K562 (cell line): Measurements from ENCODE around the gene GPR3. TPM values are rescaled to one million over a fixed set of nuclear protein-coding genes. Genes with fewer than 3 reads are reported as not detected.

ENCODE experiments used
- BCLAF1 ChIP-seq, 2 experiments: fragments of 450-650 bp in 1 of 2; IDR thresholded peaks; 2 replicates each; pipeline ENCODE4 v1.6.1; 2011 to 2017; ENCODE audit warnings: low read depth in 2 of 2, antibody characterized with exemption in 1 of 2, borderline replicate concordance in 1 of 2, low read length in 1 of 2, mild to moderate bottlenecking in 1 of 2, mixed read lengths in 1 of 2; ENCODE audit not compliant: control insufficient read depth in 1 of 2
- CBX5 ChIP-seq: IDR thresholded peaks from 2 replicates; pipeline ENCODE4 v1.6.1; 2014; ENCODE audit warnings: low read depth, borderline replicate concordance
- CTCF ChIP-seq, 3 experiments: IDR thresholded peaks in 2 of 3; conservative IDR thresholded peaks in 1 of 3; 2 replicates each; pipeline ENCODE4 v1.5.1; 2011 to 2012; ENCODE audit warnings: low read length in 3 of 3, mild to moderate bottlenecking in 3 of 3, control low read depth in 2 of 3, improper control_type of control experiment in 1 of 3, inconsistent platforms in 1 of 3, low read depth in 1 of 3, mixed read lengths in 1 of 3, moderate library complexity in 1 of 3; ENCODE audit not compliant: insufficient read depth in 2 of 3
- HNRNPH1 ChIP-seq: fragments of 200-400 bp; formaldehyde crosslinking; optimal IDR thresholded peaks from 2 replicates; pipeline ENCODE3; 2017; ENCODE audit warnings: low read depth, mild to moderate bottlenecking, low read length, moderate library complexity
- JUND ChIP-seq, 2 experiments: IDR thresholded peaks; 2 replicates in 1 of 2; 3 replicates in 1 of 2; pipeline ENCODE4 v1.6.1; 2011; ENCODE audit warnings: borderline replicate concordance in 2 of 2, low read depth in 2 of 2, low read length in 2 of 2, improper control_type of control experiment in 1 of 2, missing biosample characterization in 1 of 2, missing genetic modification characterization in 1 of 2, missing genetic modification reagents in 1 of 2
- KAT8 ChIP-seq: fragments of 450-650 bp; IDR thresholded peaks from 2 replicates; pipeline ENCODE4 v1.6.1; 2016; ENCODE audit warnings: low read depth, mild to moderate bottlenecking
- NBN ChIP-seq: fragments of 450-650 bp; IDR thresholded peaks from 2 replicates; pipeline ENCODE4 v1.6.1; 2016; ENCODE audit warnings: low read depth, mild to moderate bottlenecking
- NR2C1 ChIP-seq, 2 experiments: fragments of 450-650 bp; IDR thresholded peaks; 2 replicates each; pipeline ENCODE4 v1.6.1; 2017; ENCODE audit warnings: mild to moderate bottlenecking in 2 of 2, antibody characterized with exemption in 1 of 2, inconsistent platforms in 1 of 2, missing compliant biosample characterization in 1 of 2, missing genetic modification characterization in 1 of 2
- NR3C1 ChIP-seq: sonication (generic); formaldehyde crosslinking; IDR thresholded peaks from 2 replicates; pipeline ENCODE4 v1.8.1; 2022; ENCODE audit warnings: missing genetic modification reagents
- POLR2B ChIP-seq: fragments of 450-650 bp; IDR thresholded peaks from 2 replicates; pipeline ENCODE4 v1.6.1; 2018; ENCODE audit warnings: low read depth; ENCODE audit not compliant: partially characterized antibody
- RBM25 ChIP-seq: fragments of 200-400 bp; formaldehyde crosslinking; IDR thresholded peaks from 2 replicates; pipeline ENCODE4 v1.6.1; 2018; ENCODE audit warnings: low read length, low read depth, moderate library complexity; ENCODE audit not compliant: severe bottlenecking
- STAG1 ChIP-seq: sonication (generic); formaldehyde crosslinking; IDR thresholded peaks from 2 replicates; pipeline ENCODE4 v1.5.0; 2020; ENCODE audit warnings: missing genetic modification reagents, borderline replicate concordance
- TOE1 ChIP-seq, 2 experiments: fragments of 450-650 bp in 1 of 2; sonication (generic) in 1 of 2; formaldehyde crosslinking in 1 of 2; IDR thresholded peaks; 2 replicates each; pipeline versions ENCODE4 v1.7.1 to v1.8.0; 2016 to 2022; ENCODE audit warnings: borderline replicate concordance in 2 of 2, mild to moderate bottlenecking in 2 of 2, antibody characterized with exemption in 1 of 2, inconsistent platforms in 1 of 2, low read depth in 1 of 2, missing genetic modification reagents in 1 of 2, moderate library complexity in 1 of 2
- ZNF583 ChIP-seq: fragments of 250-450 bp; sonication (Bioruptor Pico); IDR thresholded peaks from 2 replicates; pipeline ENCODE4 v1.4.0; 2020
- ZNF609 ChIP-seq: sonication (generic); formaldehyde crosslinking; IDR thresholded peaks from 2 replicates; pipeline ENCODE4 v1.8.1; 2023; ENCODE audit warnings: missing genetic modification reagents, mild to moderate bottlenecking, borderline replicate concordance
- ZNF79 ChIP-seq: fragments of 250-450 bp; sonication (Bioruptor Pico); IDR thresholded peaks from 2 replicates; pipeline ENCODE4 v1.4.0; 2020; ENCODE audit warnings: low read depth, mild to moderate bottlenecking, moderate library complexity
- polyA plus RNA-seq, 8 experiments: library from polyadenylated mRNA; depleted of rRNA in 4 of 8; stranded (reverse) in 5 of 8; unstranded in 3 of 8; fragments of >200 nt; fragmentation: Nextera tagmentation in 2 of 8; fragmentation: Illumina TruSeq in 1 of 8; extraction: Ambion mirVana in 2 of 8; extraction: Trizol in 1 of 8; gene quantifications; 2 replicates each; pipeline versions ENCODE4 v1.2.1 to v1.2.3, GENCODE V29; 2011 to 2014; ENCODE audit warnings: inconsistent platforms in 1 of 8, missing spikeins in 1 of 8
- total RNA-seq, 7 experiments: library from RNA; depleted of rRNA in 6 of 7; stranded (reverse); fragments of >200 nt in 6 of 7; fragmentation: Illumina TruSeq in 2 of 7; extraction: Trizol in 2 of 7; gene quantifications; 2 replicates each; pipeline versions ENCODE4 v1.2.1 to v1.2.3, GENCODE V29; 2011 to 2021; ENCODE audit warnings: low replicate concordance in 1 of 7

Gene GPR3
- total and polyA plus RNA-seq, 9 of the 15 experiments (the other 6 are each of a cell fraction or from before 2014, with no cell fraction given) = 0.24 to 11.5 (median 3.7) TPM

- TF ChIP-seq CTCF (IDR thresholded peaks at IDR 0.05 in 2 of 3, conservative IDR thresholded peaks at IDR 0.05 in 1 of 3; ENCODE audit: insufficient read depth in 2 of 3, low read depth in 1 of 3, low read length in 3 of 3) = peak; percentile 44 to 67 (median 60)
- no peak for TF ChIP-seq NR3C1 (CRISPR knock-in tag)
- peak; percentile 16 for TF ChIP-seq POLR2B
- TF ChIP-seq NR2C1 (IDR thresholded peaks at IDR 0.05) = no peak
- TF ChIP-seq NR2C1 (tag; IDR thresholded peaks at IDR 0.05) = no peak
- TF ChIP-seq ZNF609 (CRISPR knock-in tag) = no peak
- no peak for TF ChIP-seq KAT8
- TF ChIP-seq ZNF583 (CRISPR knock-in tag) = no peak
- no peak for TF ChIP-seq RBM25
- no peak for TF ChIP-seq ZNF79
- TF ChIP-seq CBX5 = no peak
- TF ChIP-seq STAG1 = peak; percentile 60; the same call in 1 of the 2 replicates
- no peak for TF ChIP-seq TOE1 (IDR thresholded peaks at IDR 0.05; ENCODE audit: borderline replicate concordance)
- no peak for TF ChIP-seq TOE1 (CRISPR knock-in tag; IDR thresholded peaks at IDR 0.05; ENCODE audit: borderline replicate concordance, low read depth)
- TF ChIP-seq BCLAF1 (IDR thresholded peaks at IDR 0.05; ENCODE audit: borderline replicate concordance in 1 of 2, control insufficient read depth in 1 of 2, low read depth in 2 of 2, low read length in 1 of 2) = no peak
- TF ChIP-seq JUND (IDR thresholded peaks at IDR 0.05; ENCODE audit: borderline replicate concordance, low read depth, low read length) = no peak
- no peak for TF ChIP-seq JUND (tag; IDR thresholded peaks at IDR 0.05; ENCODE audit: borderline replicate concordance, low read depth, low read length)
- no peak for TF ChIP-seq HNRNPH1
- TF ChIP-seq NBN = no peak
These were observed 10.8 kb downstream of the GPR3 start (continued) for GRCh38 chr1:27403065-27403726.
